GM19023 (cell line): Measurements from ENCODE around the gene PLSCR5.

Source experiments
- ATAC-seq: cut with Tn5 transposase; IDR thresholded peaks from one replicate; pipeline ENCODE4 v1.9.1; 2021; ENCODE audit warnings: mild to moderate bottlenecking, moderate library complexity; ENCODE audit not compliant: unreplicated experiment

The PLSCR5 gene

DNA sequence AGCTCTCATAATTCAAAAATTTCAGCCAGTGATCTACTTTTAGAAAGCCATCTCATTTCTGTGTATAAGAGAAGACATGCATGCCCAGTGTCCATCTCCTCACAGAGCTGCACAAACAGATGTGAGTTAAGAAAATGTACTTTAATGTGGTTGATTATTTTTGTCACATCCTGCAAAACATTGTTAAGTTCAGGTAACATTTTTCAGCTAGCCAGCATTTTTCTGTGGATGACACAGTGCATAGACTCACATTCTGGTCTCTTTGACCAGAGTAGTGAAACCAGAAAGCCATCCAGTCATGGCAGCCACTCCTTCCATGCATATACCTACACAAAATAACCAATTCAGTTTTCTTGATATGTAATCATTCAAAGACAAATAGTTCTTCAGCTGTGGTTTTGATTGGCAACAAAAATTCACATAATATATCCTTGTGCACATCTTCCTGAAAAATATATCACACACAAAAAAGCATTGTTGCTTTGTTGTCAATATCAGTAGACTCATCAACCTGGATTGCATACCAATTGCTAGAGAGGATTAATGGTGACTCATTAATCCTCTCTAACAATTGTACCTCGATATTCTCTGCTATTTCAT, 58.7 kb downstream of the PLSCR5 start:
- ATAC-seq = no peak

DNA sequence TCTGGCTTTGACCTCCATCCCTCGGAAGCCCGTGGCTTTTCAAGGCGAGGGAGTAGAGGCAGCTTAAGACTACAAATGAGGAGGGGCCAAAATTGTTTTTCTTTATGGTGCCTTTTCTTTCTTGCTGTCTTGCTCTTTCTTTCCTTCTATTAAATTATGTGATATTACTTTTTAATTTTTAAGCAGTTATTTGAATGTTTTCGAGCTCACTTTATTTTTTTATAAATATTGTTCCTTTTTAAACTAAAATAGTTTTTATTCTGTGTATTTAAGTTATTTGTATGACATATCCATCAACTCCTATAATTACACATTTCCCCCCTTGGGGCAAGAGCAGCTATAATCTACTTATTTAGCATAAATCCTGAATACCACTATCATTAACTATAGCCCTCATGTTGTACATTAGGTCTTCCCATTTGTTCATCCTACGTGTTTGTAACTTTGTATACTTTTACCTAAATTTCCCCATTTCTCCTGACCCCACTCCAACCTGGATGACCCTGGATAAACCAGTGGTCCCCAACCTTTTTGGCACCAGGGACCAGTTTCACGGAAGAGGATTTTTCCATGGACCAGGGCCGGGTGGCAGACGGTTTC, 60.1 kb downstream of the PLSCR5 start:
- peak; percentile 16 for ATAC-seq

DNA sequence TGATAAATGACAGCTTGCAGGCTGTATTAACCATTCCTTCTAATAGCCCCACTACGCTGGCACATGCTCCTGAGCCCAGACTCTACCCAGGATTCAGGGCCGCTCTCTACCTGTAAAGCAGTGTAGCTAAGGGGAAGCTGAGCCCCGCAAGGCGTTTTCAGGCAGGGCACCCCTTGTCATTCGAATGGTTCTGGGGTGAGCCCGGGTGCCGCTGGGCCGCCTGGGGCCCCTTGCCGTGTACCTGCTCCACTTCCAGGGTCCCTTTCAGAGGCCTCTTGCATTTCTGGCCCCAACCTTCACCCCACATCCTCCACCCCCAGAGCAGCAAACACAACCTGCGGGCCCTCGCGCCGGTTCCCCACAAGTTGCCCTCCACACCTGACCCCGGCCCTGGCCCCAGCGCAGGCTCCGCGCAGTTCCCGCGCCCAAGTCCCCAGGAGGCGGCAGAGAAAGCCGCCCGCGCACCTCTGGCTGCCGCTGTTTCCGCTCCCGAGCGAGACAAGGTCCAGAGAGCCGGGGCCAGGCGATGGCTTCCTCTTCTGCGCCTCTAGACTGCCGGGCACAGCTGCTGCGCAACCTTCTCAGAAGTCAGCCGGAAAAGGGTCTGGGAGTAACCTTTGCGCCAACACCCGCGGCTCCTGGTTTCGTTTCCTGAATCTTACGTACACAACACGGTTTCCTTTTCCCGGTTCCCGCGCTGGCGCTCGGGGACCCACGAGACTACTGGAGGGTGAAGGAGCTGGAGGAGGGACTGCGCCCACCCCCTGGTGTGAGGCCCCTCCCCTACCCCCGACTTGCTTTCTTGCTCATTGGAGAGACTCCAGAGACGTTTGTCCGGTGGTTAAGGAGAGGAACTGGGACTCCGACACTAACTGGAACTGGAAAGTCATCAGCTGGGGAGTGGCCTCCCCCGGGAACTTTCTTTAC, 60.9 kb downstream of the PLSCR5 start, which contains the start of gene PLSCR1:
Gene PLSCR1, minus strand, starts transcription at position 606 of the 927 bp plus-strand sequence. CDS start 8,055 bp downstream, outside the sequence.
- ATAC-seq = peak; percentile 87

DNA sequence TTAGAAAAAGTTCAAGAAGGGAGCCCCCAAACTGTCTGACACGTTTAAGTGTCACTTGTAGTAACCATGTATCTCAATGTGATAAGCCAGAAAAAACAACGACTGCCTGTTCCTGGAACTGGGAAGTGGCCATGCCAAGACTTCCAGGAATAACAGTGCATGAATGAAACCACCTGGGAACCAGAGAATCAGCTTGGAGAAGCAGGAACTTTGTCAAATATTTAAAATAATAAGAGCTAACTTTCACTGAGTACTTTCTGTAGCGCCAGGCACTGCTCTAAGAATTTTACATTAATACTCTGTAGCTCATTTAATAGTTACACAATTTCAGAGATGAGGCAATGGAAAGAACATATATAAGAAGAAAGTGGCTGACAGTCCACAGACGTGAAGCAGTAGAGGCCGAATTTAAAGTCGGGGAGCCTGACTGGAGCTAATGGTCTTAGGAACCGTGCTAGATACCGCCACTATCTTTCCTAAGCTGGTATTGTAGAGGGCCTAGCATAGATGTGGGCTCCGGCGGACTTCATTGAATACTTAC, 61.6 kb downstream of the PLSCR5 start:
- ATAC-seq = peak; percentile 10

DNA sequence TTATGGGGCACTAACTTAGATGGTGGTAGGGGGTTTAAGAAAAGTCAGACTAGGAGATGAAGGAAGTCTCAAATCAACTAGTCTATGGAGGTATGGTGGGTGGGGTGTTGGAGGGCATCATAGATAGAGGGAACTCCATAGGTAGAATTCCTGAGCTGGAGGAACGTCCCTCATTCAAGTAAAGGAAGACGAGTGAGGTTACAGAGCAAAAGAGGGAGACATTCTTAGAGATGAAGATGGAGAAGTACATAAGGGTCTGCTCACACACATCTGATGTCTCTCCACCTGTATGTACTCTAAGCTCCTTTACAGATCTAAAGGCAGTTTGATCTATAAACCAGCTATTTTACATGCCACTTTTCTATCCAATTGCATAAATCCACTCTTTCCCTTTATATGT, 62.2 kb downstream of the PLSCR5 start:
- no peak for ATAC-seq

DNA sequence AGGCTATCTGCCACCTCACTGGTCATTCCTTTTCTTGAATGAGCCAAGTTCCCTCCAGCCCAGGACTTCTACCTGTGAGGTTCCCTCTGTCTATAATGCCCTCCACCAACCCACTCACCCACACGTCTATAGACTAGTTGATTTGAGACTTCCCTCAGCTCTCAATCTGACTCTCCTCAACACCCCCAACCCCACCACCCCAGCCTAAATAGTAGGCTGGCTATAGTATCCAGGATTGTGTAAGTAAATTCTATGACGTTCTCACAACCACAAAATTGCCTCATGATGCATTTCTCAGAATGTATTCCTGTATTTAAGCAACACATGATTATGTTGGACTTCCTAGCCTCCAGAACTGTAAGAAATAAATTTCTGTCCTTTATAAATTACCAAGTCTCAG, 63.0 kb downstream of the PLSCR5 start:
- ATAC-seq = no peak

DNA sequence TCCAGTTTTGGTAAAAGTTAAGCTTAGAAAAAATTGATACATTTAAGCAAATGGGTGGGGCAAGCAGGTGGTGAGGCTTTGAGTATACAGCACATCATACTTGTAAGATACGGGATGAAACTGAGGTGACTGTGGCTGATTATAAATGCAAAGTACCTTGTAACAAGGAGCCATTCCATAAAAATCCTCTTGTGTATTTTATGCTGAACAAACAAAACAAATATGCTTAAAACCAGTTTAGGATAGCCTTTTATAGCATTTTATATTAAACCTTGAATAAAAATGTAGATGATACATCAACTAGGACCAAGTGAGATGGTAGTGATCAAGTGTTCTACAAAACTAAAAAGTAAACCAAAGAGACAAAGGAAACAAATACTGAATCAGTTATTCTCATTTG, 64.2 kb downstream of the PLSCR5 start:
- no peak for ATAC-seq

DNA sequence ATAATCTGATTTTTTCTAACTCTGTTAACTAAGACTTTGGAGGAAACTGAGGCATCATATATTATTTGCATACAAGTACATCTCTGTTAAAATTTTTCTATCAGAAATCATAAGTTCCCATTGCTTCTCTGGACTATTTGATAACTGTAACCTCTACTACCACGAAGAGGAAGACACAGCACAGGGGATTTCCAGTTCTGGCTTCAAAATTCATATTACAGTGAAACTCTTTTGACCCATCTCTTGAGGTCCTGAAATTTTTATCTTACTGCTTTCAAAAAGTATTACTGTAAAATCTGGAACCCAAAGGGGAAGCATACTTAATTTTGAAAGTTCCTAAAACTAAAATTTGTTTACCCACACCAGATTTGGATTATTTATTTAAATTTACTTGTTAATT, 64.9 kb downstream of the PLSCR5 start:
- no peak for ATAC-seq

DNA sequence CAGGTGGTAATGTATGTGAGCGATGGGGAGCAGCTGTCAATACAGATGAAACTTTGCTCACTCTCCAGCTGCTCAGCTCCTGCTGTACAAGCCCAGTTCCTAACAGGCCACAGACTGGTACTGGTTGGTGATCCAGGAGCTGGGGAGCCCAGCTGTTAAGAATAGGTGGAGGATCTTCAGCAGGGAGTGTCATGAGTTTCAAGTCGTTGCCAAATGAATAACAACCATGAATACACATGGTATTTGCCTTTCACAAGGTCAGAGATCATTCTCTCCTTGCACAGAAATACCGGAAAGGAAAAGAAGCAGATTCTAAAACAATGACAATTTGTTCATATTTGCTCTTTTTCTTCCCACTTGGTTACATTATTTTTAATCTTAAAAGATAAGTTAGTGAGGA, 65.8 kb downstream of the PLSCR5 start:
- ATAC-seq = no peak

DNA sequence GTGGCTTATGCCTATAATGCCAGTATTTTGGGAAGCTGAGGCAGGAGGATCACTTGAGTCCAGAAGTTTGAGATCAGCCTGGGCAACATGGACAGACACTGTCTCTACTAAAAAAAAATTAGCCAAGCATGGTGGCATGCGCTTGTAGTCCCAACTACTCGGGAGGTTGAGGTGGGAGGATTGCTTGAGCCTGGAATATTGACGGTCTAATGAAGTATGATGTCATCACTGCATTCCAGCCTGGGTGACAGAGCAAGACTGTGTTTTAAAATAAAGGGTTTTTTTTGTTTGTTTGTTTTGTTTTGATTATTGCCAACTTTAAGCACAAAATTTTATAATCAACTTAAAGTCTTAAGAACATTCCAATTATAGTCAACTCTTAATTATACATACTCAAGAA, 67.5 kb downstream of the PLSCR5 start:
- ATAC-seq = no peak

DNA sequence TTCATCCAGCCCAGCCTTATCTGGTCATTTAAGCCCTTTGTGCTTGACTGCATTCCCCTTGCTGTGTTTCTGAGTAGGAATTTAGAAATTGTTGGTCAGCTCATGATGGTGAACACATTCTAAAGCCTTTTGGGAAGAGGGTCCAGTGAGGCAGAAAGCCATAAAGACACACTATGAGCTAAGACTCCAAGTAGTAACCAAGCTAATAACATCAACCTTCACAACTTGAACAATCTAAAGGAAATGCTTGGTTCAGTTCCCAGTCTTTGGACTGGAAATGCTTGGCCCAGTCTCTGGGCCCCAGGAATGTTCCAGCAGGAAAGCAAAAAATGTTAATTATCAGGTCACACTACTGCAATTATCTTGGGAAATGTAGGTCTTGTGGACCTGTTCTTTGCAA, 68.5 kb downstream of the PLSCR5 start:
- ATAC-seq = no peak
